Measurements from ENCODE around the gene KRT16. TPM values are rescaled to one million over a fixed set of nuclear protein-coding genes. Genes with fewer than 3 reads are reported as not detected.
A peak's percentile ranks its signal among the peaks of the same experiment; 100 is the strongest.

KRT16 gene
- polyA plus RNA-seq, 1 donor (not counting 4 experiments of a cell fraction or from before 2014, with no cell fraction given) = 1,851 TPM

- Histone ChIP-seq H3K4me3 (ENCODE audit: control insufficient read depth in 2 of 3, extremely low read depth in 1 of 3, insufficient read depth in 2 of 3, low read depth in 1 of 3, low read length in 3 of 3) (peak overlapping the region in 1 of 3 experiments; percentile 2), H3K9ac (ENCODE audit: control insufficient read depth, extremely low read depth, insufficient read depth, low read length) (peak overlapping the region; percentile 77), H3K4me2 (ENCODE audit: control insufficient read depth, extremely low read depth, insufficient read depth, low read depth, low read length) (peak overlapping the region; percentile 77), H2AFZ (ENCODE audit: control insufficient read depth, low read length) (no peak overlapping the region), H3K9me3 (ENCODE audit: control insufficient read depth, low read depth, low read length) (no peaks in the 10 kb centered on the region), H3K4me1 (ENCODE audit: control insufficient read depth, extremely low read depth, insufficient read depth, low read length) (peaks cover 53% of the 10 kb centered on the region), H3K79me2 (ENCODE audit: control insufficient read depth, insufficient read depth, low read length) (peaks cover 21% of the 10 kb centered on the region), H3K36me3 (ENCODE audit: control insufficient read depth in 2 of 2, extremely low read depth in 1 of 2, insufficient read depth in 2 of 2, low read length in 2 of 2) (peaks cover 14 to 32% of the 10 kb centered on the region in 2 experiments), H3K27me3 (ENCODE audit: control insufficient read depth, extremely low read depth, insufficient read depth, low read length) (no peaks in the 10 kb centered on the region), H3K27ac (ENCODE audit: control insufficient read depth, insufficient read depth, low read length) (peak overlapping the region; percentile 97), H4K20me1 (ENCODE audit: control insufficient read depth, extremely low read depth, insufficient read depth, low read length) (peaks cover 31% of the 10 kb centered on the region), H3K9me1 (ENCODE audit: control insufficient read depth, extremely low read depth, insufficient read depth, low read length) (no peaks in the 10 kb centered on the region)
- dilution Hi-C loops (cut with MboI; ENCODE audit: extremely low pct_ligation_motif_present, low sequenced_read_pairs) = no loop called here
- TF ChIP-seq, protein P1, sequence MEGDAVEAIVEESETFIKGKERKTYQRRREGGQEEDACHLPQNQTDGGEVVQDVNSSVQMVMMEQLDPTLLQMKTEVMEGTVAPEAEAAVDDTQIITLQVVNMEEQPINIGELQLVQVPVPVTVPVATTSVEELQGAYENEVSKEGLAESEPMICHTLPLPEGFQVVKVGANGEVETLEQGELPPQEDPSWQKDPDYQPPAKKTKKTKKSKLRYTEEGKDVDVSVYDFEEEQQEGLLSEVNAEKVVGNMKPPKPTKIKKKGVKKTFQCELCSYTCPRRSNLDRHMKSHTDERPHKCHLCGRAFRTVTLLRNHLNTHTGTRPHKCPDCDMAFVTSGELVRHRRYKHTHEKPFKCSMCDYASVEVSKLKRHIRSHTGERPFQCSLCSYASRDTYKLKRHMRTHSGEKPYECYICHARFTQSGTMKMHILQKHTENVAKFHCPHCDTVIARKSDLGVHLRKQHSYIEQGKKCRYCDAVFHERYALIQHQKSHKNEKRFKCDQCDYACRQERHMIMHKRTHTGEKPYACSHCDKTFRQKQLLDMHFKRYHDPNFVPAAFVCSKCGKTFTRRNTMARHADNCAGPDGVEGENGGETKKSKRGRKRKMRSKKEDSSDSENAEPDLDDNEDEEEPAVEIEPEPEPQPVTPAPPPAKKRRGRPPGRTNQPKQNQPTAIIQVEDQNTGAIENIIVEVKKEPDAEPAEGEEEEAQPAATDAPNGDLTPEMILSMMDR (optimal IDR thresholded peaks at IDR 0.05 in 1 of 3, IDR thresholded peaks at IDR 0.05 in 1 of 3, conservative IDR thresholded peaks at IDR 0.05 in 1 of 3; ENCODE audit: extremely low read depth in 1 of 3, insufficient read depth in 2 of 3, low read length in 3 of 3) = no peak
- no peak for TF ChIP-seq EZH2 (IDR thresholded peaks at IDR 0.05; ENCODE audit: low read length)
- DNase-seq (ENCODE audit: low read depth, low spot score) = no peak
- no peak for FAIRE-seq
Measured at GRCh38 chr17:41581366-41582060, 31.1 kb downstream of the KRT16 start.

GRCh38 chr17:41580687-41581365, 31.7 kb downstream of the KRT16 start:
- Histone ChIP-seq H3K4me1 (ENCODE audit: control insufficient read depth, extremely low read depth, insufficient read depth, low read length) (peaks cover 57% of the 10 kb centered on the region), H3K9me3 (ENCODE audit: control insufficient read depth, low read depth, low read length) (no peaks in the 10 kb centered on the region), H3K9ac (ENCODE audit: control insufficient read depth, extremely low read depth, insufficient read depth, low read length) (peak overlapping the region; percentile 77), H3K4me2 (ENCODE audit: control insufficient read depth, extremely low read depth, insufficient read depth, low read depth, low read length) (peak overlapping the region; percentile 77), H3K27ac (ENCODE audit: control insufficient read depth, insufficient read depth, low read length) (peak overlapping the region; percentile 97), H3K4me3 (ENCODE audit: control insufficient read depth in 2 of 3, extremely low read depth in 1 of 3, insufficient read depth in 2 of 3, low read depth in 1 of 3, low read length in 3 of 3) (no peak overlapping the region), H3K79me2 (ENCODE audit: control insufficient read depth, insufficient read depth, low read length) (peaks cover 15% of the 10 kb centered on the region), H2AFZ (ENCODE audit: control insufficient read depth, low read length) (no peak overlapping the region), H3K9me1 (ENCODE audit: control insufficient read depth, extremely low read depth, insufficient read depth, low read length) (no peaks in the 10 kb centered on the region), H4K20me1 (ENCODE audit: control insufficient read depth, extremely low read depth, insufficient read depth, low read length) (peaks cover 24% of the 10 kb centered on the region), H3K27me3 (ENCODE audit: control insufficient read depth, extremely low read depth, insufficient read depth, low read length) (no peaks in the 10 kb centered on the region), H3K36me3 (ENCODE audit: control insufficient read depth in 2 of 2, extremely low read depth in 1 of 2, insufficient read depth in 2 of 2, low read length in 2 of 2) (peaks cover 10 to 27% of the 10 kb centered on the region in 2 experiments)
- TF ChIP-seq, protein P1 (optimal IDR thresholded peaks at IDR 0.05 in 1 of 3, IDR thresholded peaks at IDR 0.05 in 1 of 3, conservative IDR thresholded peaks at IDR 0.05 in 1 of 3; ENCODE audit: extremely low read depth in 1 of 3, insufficient read depth in 2 of 3, low read length in 3 of 3) = no peak
- TF ChIP-seq EZH2 (IDR thresholded peaks at IDR 0.05; ENCODE audit: low read length) = no peak
- dilution Hi-C loops (cut with MboI; ENCODE audit: extremely low pct_ligation_motif_present, low sequenced_read_pairs) = no loop called here
- peak; percentile 90 for FAIRE-seq
- peak; percentile 88 for DNase-seq (ENCODE audit: low read depth, low spot score)
